HEK293 (cell line): ENCODE measurements around the gene CCDC117.

Experiments
- CTCF ChIA-PET: fragments of 350-600 bp; formaldehyde crosslinking; extraction: SDS; loops from one replicate; lab custom pipeline; 2021; ENCODE audit warnings: antibody characterized with exemption; lab: Yijun Ruan, JAX
- POLR2A ChIA-PET: fragments of 300-600 bp; formaldehyde crosslinking; extraction: SDS; loops from one replicate; lab custom pipeline; 2020; ENCODE audit warnings: antibody characterized with exemption, inconsistent platforms; lab: Yijun Ruan, JAX
- H3K27ac ChIP-seq: fragments of 200-500 bp; sonication (Bioruptor generic); 2 replicates; pipeline ENCODE4 v1.5.1; 2014; ENCODE audit warnings: low read depth, low read length, control low read depth, inconsistent platforms; ENCODE audit errors: extremely low read depth
- H3K36me3 ChIP-seq, 2 experiments: fragments of 200-500 bp in 1 of 2; sonication (Bioruptor generic) in 1 of 2; 1 replicate in 1 of 2; 2 replicates in 1 of 2; pipeline ENCODE4 v1.5.1; 2014 to 2017; ENCODE audit warnings: inconsistent platforms in 2 of 2, low read length in 2 of 2; ENCODE audit not compliant: control insufficient read depth in 2 of 2, insufficient read depth in 1 of 2
- H3K4me1 ChIP-seq: fragments of 200-500 bp; sonication (Bioruptor generic); 2 replicates; pipeline ENCODE4 v1.5.1; 2014; ENCODE audit warnings: mild to moderate bottlenecking, low read length, inconsistent platforms; ENCODE audit not compliant: control insufficient read depth, insufficient read depth
- H3K4me3 ChIP-seq: 2 replicates; pipeline ENCODE4 v1.5.1; 2011; ENCODE audit warnings: low read depth, mild to moderate bottlenecking, control low read depth, low read length, moderate library complexity
- H3K9me3 ChIP-seq: fragments of 200-500 bp; sonication (Bioruptor generic); 2 replicates; pipeline ENCODE4 v1.5.1; 2014; ENCODE audit warnings: low read depth, low read length, inconsistent platforms; ENCODE audit not compliant: control insufficient read depth, insufficient read depth
- GFI1B ChIP-seq: fragments of 450-650 bp; formaldehyde crosslinking; IDR thresholded peaks from 2 replicates; pipeline ENCODE4 v1.5.1; 2016; ENCODE audit warnings: missing biosample characterization, missing genetic modification characterization
- GLIS2 ChIP-seq: fragments of 450-650 bp; formaldehyde crosslinking; IDR thresholded peaks from 2 replicates; pipeline ENCODE4 v1.5.1; 2016; ENCODE audit warnings: missing biosample characterization, missing genetic modification characterization
- KLF10 ChIP-seq: fragments of 450-650 bp; IDR thresholded peaks from 2 replicates; pipeline ENCODE4 v1.5.1; 2018; ENCODE audit warnings: missing biosample characterization, mild to moderate bottlenecking, missing genetic modification characterization
- KLF16 ChIP-seq: fragments of 450-650 bp; formaldehyde crosslinking; IDR thresholded peaks from 2 replicates; pipeline ENCODE4 v1.5.1; 2017; ENCODE audit warnings: missing biosample characterization, missing genetic modification characterization
- MEIS1 ChIP-seq: sonication (generic); formaldehyde crosslinking; IDR thresholded peaks from 2 replicates; pipeline ENCODE4 v1.8.1; 2022; ENCODE audit warnings: missing genetic modification reagents, mild to moderate bottlenecking, borderline replicate concordance
- ZNF302 ChIP-seq: fragments of 450-650 bp; formaldehyde crosslinking; IDR thresholded peaks from 2 replicates; pipeline ENCODE4 v1.5.1; 2016; ENCODE audit warnings: missing biosample characterization, missing genetic modification characterization, low read depth
- ZNF521 ChIP-seq: fragments of 450-650 bp; formaldehyde crosslinking; IDR thresholded peaks from 2 replicates; pipeline ENCODE4 v1.5.1; 2017; ENCODE audit warnings: missing biosample characterization, mild to moderate bottlenecking, missing genetic modification characterization
- ZNF600 ChIP-seq: fragments of 450-650 bp; formaldehyde crosslinking; IDR thresholded peaks from 2 replicates; pipeline ENCODE4 v1.5.1; 2016; ENCODE audit warnings: missing biosample characterization, missing genetic modification characterization
- ZNF843 ChIP-seq: fragments of 450-650 bp; formaldehyde crosslinking; IDR thresholded peaks from 2 replicates; pipeline ENCODE4 v1.5.1; 2016; ENCODE audit warnings: missing biosample characterization, missing genetic modification characterization
- TF ChIP-seq, protein P1 (sequence below): fragments of 450-650 bp; formaldehyde crosslinking; IDR thresholded peaks from 2 replicates; pipeline ENCODE4 v1.5.1; 2016; ENCODE audit warnings: missing biosample characterization, missing genetic modification characterization
- TF ChIP-seq, protein P2 (sequence below): fragments of 450-650 bp; formaldehyde crosslinking; IDR thresholded peaks from 2 replicates; pipeline ENCODE4 v1.5.1; 2016; ENCODE audit warnings: missing biosample characterization, missing genetic modification characterization, borderline replicate concordance
- TF ChIP-seq, protein P3 (sequence below): fragments of 450-650 bp; formaldehyde crosslinking; IDR thresholded peaks from 2 replicates; pipeline ENCODE4 v1.5.1; 2016; ENCODE audit warnings: missing biosample characterization, missing genetic modification characterization
- TF ChIP-seq, protein P4 (sequence below): fragments of 450-650 bp; formaldehyde crosslinking; IDR thresholded peaks from 2 replicates; pipeline ENCODE4 v1.5.1; 2016; ENCODE audit warnings: missing biosample characterization, missing genetic modification characterization, low read depth
- TF ChIP-seq, protein P5 (sequence below): fragments of 450-650 bp; formaldehyde crosslinking; IDR thresholded peaks from 2 replicates; pipeline ENCODE4 v1.5.1; 2016; ENCODE audit warnings: missing biosample characterization, missing genetic modification characterization

CCDC117 gene

DNA sequence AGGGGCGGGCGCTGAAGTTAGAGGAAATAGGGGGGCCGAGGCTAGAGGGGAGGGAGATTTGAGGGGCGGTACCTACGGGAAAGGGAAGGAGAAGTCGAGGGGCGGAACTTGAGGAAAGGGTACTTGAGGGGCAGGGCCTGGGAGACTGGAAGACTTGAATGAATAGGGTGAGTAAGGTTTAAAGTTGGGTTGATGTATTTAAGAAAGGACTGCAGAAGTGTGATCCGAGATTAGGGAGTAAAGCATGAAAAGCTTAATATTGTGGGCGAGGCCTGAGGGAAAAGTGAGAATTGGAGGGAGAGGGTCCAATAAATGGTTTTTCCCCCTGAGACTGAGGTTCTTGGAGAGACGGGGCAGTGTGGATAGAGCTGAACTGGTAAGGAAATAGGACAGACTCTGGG is 29.9 kb upstream of the CCDC117 start (continued):
- TF ChIP-seq ZNF302 (tag by site-specific recombination) (no peak), KLF10 (tag by site-specific recombination) (no peak), MEIS1 (no peak), ZNF521 (tag by site-specific recombination) (no peak)
- TF ChIP-seq, protein P1, sequence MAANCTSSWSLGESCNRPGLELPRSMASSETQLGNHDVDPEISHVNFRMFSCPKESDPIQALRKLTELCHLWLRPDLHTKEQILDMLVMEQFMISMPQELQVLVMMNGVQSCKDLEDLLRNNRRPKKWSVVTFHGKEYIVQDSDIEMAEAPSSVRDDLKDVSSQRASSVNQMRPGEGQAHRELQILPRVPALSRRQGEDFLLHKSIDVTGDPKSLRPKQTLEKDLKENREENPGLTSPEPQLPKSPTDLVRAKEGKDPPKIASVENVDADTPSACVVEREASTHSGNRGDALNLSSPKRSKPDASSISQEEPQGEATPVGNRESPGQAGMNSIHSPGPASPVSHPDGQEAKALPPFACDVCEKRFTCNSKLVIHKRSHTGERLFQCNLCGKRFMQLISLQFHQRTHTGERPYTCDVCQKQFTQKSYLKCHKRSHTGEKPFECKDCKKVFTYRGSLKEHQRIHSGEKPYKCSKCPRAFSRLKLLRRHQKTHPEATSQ (tag by site-specific recombination), result no peak
- TF ChIP-seq, protein P2, sequence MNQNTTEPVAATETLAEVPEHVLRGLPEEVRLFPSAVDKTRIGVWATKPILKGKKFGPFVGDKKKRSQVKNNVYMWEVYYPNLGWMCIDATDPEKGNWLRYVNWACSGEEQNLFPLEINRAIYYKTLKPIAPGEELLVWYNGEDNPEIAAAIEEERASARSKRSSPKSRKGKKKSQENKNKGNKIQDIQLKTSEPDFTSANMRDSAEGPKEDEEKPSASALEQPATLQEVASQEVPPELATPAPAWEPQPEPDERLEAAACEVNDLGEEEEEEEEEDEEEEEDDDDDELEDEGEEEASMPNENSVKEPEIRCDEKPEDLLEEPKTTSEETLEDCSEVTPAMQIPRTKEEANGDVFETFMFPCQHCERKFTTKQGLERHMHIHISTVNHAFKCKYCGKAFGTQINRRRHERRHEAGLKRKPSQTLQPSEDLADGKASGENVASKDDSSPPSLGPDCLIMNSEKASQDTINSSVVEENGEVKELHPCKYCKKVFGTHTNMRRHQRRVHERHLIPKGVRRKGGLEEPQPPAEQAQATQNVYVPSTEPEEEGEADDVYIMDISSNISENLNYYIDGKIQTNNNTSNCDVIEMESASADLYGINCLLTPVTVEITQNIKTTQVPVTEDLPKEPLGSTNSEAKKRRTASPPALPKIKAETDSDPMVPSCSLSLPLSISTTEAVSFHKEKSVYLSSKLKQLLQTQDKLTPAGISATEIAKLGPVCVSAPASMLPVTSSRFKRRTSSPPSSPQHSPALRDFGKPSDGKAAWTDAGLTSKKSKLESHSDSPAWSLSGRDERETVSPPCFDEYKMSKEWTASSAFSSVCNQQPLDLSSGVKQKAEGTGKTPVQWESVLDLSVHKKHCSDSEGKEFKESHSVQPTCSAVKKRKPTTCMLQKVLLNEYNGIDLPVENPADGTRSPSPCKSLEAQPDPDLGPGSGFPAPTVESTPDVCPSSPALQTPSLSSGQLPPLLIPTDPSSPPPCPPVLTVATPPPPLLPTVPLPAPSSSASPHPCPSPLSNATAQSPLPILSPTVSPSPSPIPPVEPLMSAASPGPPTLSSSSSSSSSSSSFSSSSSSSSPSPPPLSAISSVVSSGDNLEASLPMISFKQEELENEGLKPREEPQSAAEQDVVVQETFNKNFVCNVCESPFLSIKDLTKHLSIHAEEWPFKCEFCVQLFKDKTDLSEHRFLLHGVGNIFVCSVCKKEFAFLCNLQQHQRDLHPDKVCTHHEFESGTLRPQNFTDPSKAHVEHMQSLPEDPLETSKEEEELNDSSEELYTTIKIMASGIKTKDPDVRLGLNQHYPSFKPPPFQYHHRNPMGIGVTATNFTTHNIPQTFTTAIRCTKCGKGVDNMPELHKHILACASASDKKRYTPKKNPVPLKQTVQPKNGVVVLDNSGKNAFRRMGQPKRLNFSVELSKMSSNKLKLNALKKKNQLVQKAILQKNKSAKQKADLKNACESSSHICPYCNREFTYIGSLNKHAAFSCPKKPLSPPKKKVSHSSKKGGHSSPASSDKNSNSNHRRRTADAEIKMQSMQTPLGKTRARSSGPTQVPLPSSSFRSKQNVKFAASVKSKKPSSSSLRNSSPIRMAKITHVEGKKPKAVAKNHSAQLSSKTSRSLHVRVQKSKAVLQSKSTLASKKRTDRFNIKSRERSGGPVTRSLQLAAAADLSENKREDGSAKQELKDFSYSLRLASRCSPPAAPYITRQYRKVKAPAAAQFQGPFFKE, result no peak
- TF ChIP-seq, protein P3, sequence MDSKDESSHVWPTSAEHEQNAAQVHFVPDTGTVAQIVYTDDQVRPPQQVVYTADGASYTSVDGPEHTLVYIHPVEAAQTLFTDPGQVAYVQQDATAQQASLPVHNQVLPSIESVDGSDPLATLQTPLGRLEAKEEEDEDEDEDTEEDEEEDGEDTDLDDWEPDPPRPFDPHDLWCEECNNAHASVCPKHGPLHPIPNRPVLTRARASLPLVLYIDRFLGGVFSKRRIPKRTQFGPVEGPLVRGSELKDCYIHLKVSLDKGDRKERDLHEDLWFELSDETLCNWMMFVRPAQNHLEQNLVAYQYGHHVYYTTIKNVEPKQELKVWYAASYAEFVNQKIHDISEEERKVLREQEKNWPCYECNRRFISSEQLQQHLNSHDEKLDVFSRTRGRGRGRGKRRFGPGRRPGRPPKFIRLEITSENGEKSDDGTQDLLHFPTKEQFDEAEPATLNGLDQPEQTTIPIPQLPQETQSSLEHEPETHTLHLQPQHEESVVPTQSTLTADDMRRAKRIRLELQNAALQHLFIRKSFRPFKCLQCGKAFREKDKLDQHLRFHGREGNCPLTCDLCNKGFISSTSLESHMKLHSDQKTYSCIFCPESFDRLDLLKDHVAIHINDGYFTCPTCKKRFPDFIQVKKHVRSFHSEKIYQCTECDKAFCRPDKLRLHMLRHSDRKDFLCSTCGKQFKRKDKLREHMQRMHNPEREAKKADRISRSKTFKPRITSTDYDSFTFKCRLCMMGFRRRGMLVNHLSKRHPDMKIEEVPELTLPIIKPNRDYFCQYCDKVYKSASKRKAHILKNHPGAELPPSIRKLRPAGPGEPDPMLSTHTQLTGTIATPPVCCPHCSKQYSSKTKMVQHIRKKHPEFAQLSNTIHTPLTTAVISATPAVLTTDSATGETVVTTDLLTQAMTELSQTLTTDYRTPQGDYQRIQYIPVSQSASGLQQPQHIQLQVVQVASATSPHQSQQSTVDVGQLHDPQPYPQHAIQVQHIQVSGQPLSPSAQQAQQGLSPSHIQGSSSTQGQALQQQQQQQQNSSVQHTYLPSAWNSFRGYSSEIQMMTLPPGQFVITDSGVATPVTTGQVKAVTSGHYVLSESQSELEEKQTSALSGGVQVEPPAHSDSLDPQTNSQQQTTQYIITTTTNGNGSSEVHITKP (tag by site-specific recombination), result peak; percentile 97

DNA sequence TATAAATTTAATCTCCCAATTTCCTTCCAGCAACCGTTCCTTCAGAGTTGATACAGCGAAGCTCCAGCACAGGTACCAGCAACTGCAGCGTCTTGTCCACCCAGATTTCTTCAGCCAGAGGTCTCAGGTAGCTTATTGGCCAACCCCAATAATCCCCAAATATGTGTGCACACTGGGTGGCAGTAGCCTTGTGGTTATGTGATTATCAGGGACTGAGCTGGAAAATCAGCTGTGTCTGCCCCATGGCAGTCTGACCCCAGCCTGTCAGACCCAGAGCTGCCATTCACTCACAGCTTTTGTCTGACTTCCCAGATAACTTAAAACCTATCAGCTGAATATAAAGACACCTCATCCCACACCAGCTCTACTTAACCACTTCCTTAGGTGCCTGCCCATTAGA is 28.6 kb upstream of the CCDC117 start:
- Histone ChIP-seq H3K27ac (no peak overlapping the region), H3K4me3 (no peak overlapping the region), H3K4me1 (no peaks in the 10 kb centered on the region), H3K9me3 (no peaks in the 10 kb centered on the region), H3K36me3 (peaks cover 48 to 51% of the 10 kb centered on the region in 2 experiments)
- CTCF ChIA-PET, result interaction anchor here (1.8 kb wide), 1 partner anchor 143 kb away, joined by 10 read pairs; no protein-coding TSS in a partner anchor
- POLR2A ChIA-PET, result interaction anchor here (1.4 kb wide), 2 partner anchors 29 to 56 kb away, joined by 4 read pairs; partner anchors contain the start of genes CCDC117 and XBP1
- TF ChIP-seq, protein P3 (tag by site-specific recombination), result no peak
- TF ChIP-seq, protein P4, sequence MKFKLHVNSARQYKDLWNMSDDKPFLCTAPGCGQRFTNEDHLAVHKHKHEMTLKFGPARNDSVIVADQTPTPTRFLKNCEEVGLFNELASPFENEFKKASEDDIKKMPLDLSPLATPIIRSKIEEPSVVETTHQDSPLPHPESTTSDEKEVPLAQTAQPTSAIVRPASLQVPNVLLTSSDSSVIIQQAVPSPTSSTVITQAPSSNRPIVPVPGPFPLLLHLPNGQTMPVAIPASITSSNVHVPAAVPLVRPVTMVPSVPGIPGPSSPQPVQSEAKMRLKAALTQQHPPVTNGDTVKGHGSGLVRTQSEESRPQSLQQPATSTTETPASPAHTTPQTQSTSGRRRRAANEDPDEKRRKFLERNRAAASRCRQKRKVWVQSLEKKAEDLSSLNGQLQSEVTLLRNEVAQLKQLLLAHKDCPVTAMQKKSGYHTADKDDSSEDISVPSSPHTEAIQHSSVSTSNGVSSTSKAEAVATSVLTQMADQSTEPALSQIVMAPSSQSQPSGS (tag by site-specific recombination), result no peak
- TF ChIP-seq, protein P5, sequence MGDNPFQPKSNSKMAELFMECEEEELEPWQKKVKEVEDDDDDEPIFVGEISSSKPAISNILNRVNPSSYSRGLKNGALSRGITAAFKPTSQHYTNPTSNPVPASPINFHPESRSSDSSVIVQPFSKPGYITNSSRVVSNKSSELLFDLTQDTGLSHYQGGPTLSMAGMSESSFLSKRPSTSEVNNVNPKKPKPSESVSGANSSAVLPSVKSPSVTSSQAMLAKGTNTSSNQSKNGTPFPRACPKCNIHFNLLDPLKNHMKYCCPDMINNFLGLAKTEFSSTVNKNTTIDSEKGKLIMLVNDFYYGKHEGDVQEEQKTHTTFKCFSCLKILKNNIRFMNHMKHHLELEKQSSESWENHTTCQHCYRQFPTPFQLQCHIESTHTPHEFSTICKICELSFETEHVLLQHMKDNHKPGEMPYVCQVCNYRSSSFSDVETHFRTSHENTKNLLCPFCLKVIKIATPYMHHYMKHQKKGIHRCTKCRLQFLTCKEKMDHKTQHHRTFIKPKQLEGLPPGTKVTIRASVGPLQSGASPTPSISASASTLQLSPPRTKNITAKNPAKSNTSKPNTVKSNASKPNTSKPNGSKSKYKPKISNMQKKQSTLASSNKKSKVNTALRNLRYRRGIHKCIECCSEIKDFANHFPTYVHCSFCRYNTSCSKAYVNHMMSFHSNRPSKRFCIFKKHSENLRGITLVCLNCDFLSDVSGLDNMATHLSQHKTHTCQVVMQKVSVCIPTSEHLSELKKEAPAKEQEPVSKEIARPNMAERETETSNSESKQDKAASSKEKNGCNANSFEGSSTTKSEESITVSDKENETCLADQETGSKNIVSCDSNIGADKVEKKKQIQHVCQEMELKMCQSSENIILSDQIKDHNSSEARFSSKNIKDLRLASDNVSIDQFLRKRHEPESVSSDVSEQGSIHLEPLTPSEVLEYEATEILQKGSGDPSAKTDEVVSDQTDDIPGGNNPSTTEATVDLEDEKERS (tag by site-specific recombination), result no peak
- no peak for TF ChIP-seq ZNF600
- no peak for TF ChIP-seq KLF16
- TF ChIP-seq GFI1B (tag by site-specific recombination), result no peak
- TF ChIP-seq, protein P1 (tag by site-specific recombination), result no peak
- no peak for TF ChIP-seq ZNF843
- TF ChIP-seq GLIS2 (tag by site-specific recombination), result no peak
